Activated CD8-positive, alpha-beta memory T cell treated with anti-CD3 and anti-CD28 coated beads for 48 hours (primary cell): ENCODE measurements around the gene ZNF501.

Experiments
- DNase-seq, 3 experiments: peaks; one replicate each; pipeline ENCODE4 v3.0.0-alpha.2; 2020; ENCODE audit warnings: low read depth in 2 of 3, low spot score in 2 of 3

ZNF501 gene

GRCh38 chr3:44729384-44729910 lies at the start of gene ZNF501:
ZNF501 (plus strand) TSS chr3:44729635; CDS start chr3:44734422, 4,787 bp downstream.
- DNase-seq: peak; percentile 59 to 77 (median 68)

- DNase-seq: no peak
Observed at GRCh38 chr3:44680921-44681455, 48.4 kb upstream of the ZNF501 start.

- DNase-seq: no peak
Observed at GRCh38 chr3:44682182-44682896, 47.1 kb upstream of the ZNF501 start.

- DNase-seq: peak; percentile 4 to 40 (median 23)
Observed at GRCh38 chr3:44685128-44685800, 44.2 kb upstream of the ZNF501 start.

DNA sequence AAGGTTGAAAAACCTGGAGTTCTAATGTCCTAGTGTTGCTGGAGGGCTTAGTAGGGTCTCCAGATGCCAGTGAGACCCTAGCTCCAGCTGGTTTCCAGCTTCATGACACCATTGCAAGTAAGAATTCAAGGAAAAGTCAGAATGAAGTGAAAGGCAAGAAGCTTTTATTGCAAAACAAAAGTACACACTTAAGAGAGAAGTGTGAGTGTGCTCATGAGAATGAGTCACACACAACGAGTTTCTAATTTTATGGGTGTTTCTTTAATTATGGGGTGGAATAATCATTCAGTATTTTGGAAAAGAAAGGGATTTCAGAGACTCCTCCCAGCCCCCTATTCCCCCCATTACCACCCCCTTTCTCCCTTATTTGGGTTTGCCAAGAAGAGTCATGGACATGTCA lies 41.5 kb upstream of the ZNF501 start:
- DNase-seq: no peak

- peak; percentile 3 to 40 (median 37) for DNase-seq
Observed at GRCh38 chr3:44712455-44713075, 16.9 kb upstream of the ZNF501 start, which contains the start of gene ZNF502. ZNF502 (plus strand) TSS chr3:44712660; CDS start chr3:44720262, 7,602 bp downstream.

GRCh38 chr3:44721231-44722102 lies 8.0 kb upstream of the ZNF501 start:
- DNase-seq: no peak

GRCh38 chr3:44722103-44722401 lies 7.4 kb upstream of the ZNF501 start:
- DNase-seq: no peak

GRCh38 chr3:44734646-44735168 lies 5.3 kb downstream of the ZNF501 start:
- DNase-seq: no peak

DNA sequence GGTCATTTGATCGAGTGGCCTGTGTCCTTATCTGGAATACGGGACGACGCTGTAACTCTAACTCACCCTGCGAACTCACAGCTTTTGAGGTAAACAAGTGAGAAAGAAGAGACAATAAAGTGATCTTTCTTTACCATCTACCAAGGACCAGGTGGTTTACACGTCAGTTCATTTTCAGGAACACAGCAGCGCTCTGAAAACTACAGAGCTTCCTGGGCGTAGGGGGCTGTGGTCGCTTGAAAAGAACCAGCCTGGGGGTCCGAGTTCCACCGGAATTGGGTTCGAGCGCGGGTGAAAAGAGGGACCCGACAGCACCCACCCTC lies 31.6 kb downstream of the ZNF501 start:
- DNase-seq: peak in 1 of 3 experiments; percentile 5

DNA sequence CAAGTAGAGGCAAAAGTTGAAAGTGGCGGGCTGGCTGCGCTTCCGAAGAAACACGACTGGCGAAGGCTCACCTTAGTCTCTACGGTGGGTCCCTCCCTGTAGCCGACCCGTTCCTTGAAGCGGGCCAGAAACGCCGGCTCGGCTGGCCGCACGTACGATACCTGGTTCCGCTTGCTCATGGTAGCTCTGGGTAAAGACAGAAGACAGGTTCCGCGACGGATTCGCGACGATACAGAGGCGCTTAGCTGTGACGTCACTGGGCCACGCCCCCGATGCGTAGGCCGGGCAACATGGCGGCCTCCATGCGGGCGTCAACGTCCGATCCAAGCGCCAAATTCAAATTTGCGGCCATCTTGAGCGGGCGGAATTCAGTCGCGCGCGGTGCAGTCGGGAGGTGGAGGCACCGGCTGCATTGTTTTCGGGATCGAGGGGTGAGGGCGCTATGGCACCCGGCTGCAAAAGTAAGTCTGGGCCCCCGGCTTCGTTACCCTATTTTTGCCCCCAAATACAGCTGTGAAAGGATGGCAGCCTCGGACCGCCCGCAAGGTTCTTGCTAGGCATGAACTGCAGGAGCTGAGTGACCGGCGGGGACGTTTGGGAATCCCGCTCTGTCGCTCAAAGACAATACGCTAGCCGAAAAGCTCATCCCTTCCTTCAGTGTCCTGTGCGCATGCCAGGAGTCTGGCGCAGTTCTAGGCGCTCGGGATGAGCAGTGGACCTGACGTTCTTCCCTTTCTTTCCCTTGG lies 32.2 kb downstream of the ZNF501 start, which contains the start of the genes KIAA1143 and KIF15:
TSS of gene KIAA1143 (minus strand) at position 196 of the 746 bp plus-strand sequence. CDS start at position 179, 17 bp downstream.
TSS of gene KIF15 (plus strand) at position 371 of the 746 bp plus-strand sequence. CDS start at position 443, 72 bp downstream.
- peak; percentile 91 to 96 (median 96) for DNase-seq

- DNase-seq: no peak
Observed at GRCh38 chr3:44762170-44762677, 32.8 kb downstream of the ZNF501 start.

DNA sequence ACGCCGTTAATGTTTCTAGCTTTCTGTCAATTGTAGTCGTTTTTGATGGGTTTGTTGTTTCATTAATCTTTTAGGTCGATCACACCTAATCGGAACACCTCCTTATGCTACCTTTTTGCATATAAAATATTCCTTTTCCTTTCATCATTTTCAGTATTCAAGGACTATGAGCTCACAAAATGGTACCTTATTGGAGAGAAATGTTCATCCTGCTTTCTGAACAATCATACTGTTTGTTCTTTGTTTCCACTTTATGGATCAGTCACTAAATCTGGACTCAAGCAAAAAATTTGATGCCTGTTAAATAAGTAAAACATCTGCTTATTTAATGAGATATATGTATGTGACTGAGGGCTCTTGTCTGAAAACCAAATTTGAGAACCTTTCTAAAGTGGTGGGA lies 33.3 kb downstream of the ZNF501 start:
- no peak for DNase-seq

DNA sequence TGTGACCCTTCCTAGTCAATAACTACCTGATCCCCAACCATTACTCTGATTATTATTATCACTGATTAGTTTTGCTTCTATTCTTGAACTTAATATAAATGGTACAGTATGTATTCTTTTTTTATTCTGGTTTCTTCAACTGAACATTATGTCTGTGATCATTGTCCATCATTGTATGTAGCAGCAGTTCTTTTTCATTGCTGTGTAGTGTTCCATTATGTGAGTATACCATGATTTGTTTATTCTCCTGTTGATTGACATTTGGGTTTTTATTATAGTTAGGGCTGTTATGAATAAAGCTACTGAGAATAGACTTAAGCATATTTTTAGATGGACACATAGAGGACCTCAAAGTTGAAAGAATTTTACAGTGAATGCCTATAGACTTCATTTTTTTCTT lies 34.8 kb downstream of the ZNF501 start:
- no peak for DNase-seq

DNA sequence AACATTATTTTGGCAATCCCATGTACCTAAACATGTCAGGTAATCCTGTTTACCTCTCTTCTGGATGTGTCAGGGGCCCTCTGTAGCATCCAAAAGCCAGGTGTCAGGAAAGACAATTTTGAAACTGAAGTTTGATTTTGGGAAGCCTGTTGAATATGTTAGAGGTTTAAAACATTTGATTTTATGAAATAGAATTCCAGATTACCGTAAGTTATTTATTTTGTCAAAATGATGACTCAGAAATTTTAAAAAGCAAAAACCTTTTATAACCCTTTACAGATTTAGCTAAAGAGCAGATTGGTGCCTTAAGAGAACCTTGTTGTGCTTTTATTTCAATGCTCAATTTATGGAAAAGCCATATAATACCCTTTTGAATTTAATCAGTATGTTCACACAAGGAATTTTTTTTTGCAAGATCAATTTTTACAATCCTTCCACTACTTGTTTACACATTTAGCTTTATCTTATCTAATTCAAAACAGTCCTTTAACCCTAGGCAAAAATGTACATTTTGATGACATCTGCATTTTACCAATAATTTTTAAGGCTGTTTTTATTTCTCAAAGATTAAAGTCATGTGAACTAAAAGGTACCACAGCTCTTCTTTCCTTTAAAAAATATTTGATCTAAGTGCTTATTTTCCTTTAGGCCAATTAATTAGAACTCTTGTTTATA lies 42.1 kb downstream of the ZNF501 start:
- no peak for DNase-seq

DNA sequence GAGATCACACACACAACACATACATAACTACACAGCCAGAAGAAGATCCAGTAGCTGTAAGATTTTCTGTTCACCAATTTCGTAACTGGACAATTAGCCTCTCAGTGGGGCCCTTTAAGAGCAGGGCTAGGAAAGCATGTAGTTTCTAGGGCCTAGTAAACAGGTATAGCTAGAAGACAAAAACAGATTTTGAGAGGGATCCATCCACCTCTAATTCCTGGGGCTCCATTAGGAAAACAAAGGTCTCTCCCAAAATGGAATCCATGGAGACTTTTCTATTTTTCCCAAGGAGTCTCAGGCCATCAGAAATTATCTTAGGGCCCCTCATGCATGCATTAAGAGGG lies 42.6 kb downstream of the ZNF501 start:
- no peak for DNase-seq

DNA sequence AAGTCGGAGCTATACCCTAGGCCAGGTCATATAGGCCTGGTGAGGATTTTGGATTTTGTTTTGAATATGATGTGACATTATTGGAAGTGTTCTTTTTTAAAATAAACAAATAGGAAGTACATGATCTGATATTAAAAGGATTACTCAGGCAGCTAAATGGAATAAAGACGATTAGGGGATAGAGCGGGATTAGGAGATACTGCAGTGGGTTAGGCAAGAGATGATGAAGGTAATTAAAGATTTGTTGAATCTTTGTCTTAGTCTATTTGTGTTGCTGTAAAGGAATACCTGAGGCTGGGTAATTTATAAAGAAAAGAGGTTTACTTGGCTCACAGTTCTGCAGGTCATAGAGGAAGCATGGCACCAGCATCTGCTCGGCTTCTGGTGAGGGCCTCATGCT lies 53.5 kb downstream of the ZNF501 start:
- no peak for DNase-seq
